Body of pancreas (tissue), 4 donors: ENCODE measurements around the gene CREB3L1. TPM values are rescaled to one million over a fixed set of nuclear protein-coding genes. Genes with fewer than 3 reads are reported as not detected.

ENCODE experiments used
- ATAC-seq: fragments of 150-250 bp; one replicate; pipeline ENCODE4 v1.9.1; 2016
- DNase-seq, 4 donors: peaks; one replicate each; pipeline ENCODE4 v3.0.0-alpha.2; 2019
- H3K27ac ChIP-seq, 4 donors: fragments of 200-600 bp; sonication (generic); 1 replicate in 3 of 4; 2 replicates in 1 of 4; pipeline versions ENCODE4 v1.5.1 to v1.6.1; 2016 to 2019; ENCODE audit warnings: mild to moderate bottlenecking in 1 of 4, mixed read lengths in 1 of 4, moderate library complexity in 1 of 4
- H3K27me3 ChIP-seq, 2 donors: fragments of 200-600 bp; sonication (generic); one replicate each; pipeline ENCODE4 v1.6.0; 2016; ENCODE audit warnings: mild to moderate bottlenecking in 1 of 2
- H3K36me3 ChIP-seq, 2 donors: fragments of 200-600 bp; sonication (generic); replicated peaks in 1 of 2; 2 replicates each; pipeline ENCODE4 v1.5.1; 2016; ENCODE audit warnings: low read depth in 2 of 2; ENCODE audit not compliant: insufficient read depth in 1 of 2
- H3K4me1 ChIP-seq: fragments of 200-600 bp; sonication (generic); one replicate; pipeline ENCODE4 v1.6.0; 2016
- H3K4me3 ChIP-seq, 2 donors: fragments of 200-600 bp; sonication (generic); 1 replicate in 1 of 2; 2 replicates in 1 of 2; pipeline ENCODE4 v1.5.1; 2016 to 2019
- H3K9me3 ChIP-seq, 3 donors: fragments of 200-600 bp; sonication (generic); 1 replicate in 2 of 3; 2 replicates in 1 of 3; pipeline ENCODE4 v1.5.1; 2016
- CTCF ChIP-seq, 7 experiments: fragments of 450-650 bp in 4 of 7; fragments of 200-600 bp in 3 of 7; sonication (generic) in 3 of 7; IDR thresholded peaks; one replicate each; pipeline ENCODE4 v1.5.1; 2016 to 2019; ENCODE audit warnings: antibody characterized with exemption in 7 of 7
- POLR2A ChIP-seq, 3 donors: fragments of 450-650 bp; IDR thresholded peaks; one replicate each; pipeline ENCODE4 v1.6.1; 2016; ENCODE audit warnings: antibody characterized with exemption in 3 of 3, mild to moderate bottlenecking in 2 of 3
- WGBS, 2 donors: methylation state at CpG; one replicate each; pipeline ENCODE4 v1.1.5; 2017; 5-methylcytosine and 5-hydroxymethylcytosine counted together
- intact Hi-C: fragments of 100-400 bp; cut with DNase I; formaldehyde crosslinking; loops from one replicate; pipeline ENCODE4 v1.15.1; 2023
- total RNA-seq, 2 donors: library from RNA; depleted of rRNA; stranded (reverse); fragments of >200 nt; gene quantifications; one replicate each; pipeline ENCODE4 v1.1.0, GENCODE V29; 2016

Gene CREB3L1
- total RNA-seq, 2 donors from 2014 or later, result 20.8 to 22.7 TPM

DNA sequence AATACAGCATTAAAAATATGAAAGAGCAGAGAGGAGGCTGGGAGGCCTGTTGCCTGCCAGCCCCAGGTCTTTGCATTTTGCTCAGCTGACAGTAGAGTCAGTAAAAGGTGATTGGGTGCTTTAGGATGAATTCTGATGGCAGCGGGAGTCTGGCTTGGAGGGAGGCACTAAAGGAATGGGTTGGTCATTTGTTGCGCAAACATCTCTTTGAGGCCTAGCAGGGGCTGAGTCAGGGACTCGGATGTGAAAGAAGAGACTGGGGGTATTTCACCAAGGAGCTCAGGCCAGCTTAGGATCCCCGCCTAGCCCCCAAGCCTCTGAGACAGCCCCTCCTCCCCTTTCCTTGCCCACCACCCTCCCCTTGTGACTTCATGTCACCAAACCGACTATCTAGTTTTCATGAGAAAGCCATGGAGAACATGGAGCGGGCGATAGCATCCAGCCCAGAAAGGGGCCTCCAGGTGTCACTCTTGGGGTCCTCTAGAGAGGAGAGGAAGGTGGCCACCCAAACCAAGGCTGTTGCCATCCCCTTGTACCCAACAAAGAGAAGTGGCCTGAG, 79.5 kb downstream of the CREB3L1 start:
- Histone ChIP-seq H3K27ac (peak overlapping the region; percentile 67 to 69 (median 68)), H3K9me3 (no peaks in the 10 kb centered on the region), H3K36me3 (no peaks in the 10 kb centered on the region), H3K4me1 (peaks cover 55% of the 10 kb centered on the region), H3K4me3 (no peak overlapping the region), H3K27me3 (no peaks in the 10 kb centered on the region)
- DNase-seq (no peak), ATAC-seq (no peak)
- intact Hi-C loops, result no loop called here
- TF ChIP-seq CTCF (IDR thresholded peaks at IDR 0.05) (no peak), POLR2A (IDR thresholded peaks at IDR 0.05) (no peak)
- WGBS, 2 donors, result 59 to 90% methylated on average over 7 of the region's 7 CpGs

- Histone ChIP-seq H3K27ac (peak overlapping the region; percentile 67 to 69 (median 68)), H3K9me3 (no peaks in the 10 kb centered on the region), H3K27me3 (no peaks in the 10 kb centered on the region), H3K4me3 (no peak overlapping the region), H3K36me3 (no peaks in the 10 kb centered on the region), H3K4me1 (peaks cover 55% of the 10 kb centered on the region)
- DNase-seq (peak; percentile 81 to 91 (median 90)), ATAC-seq (peak; percentile 88)
- intact Hi-C loops, result no loop called here
- WGBS, 2 donors, result 22 to 38% methylated on average over 2 to 11 of the region's 11 CpGs
- TF ChIP-seq POLR2A (IDR thresholded peaks at IDR 0.05) (peak; percentile 27 to 61 (median 55)), CTCF (IDR thresholded peaks at IDR 0.05) (peak in 1 of 7 experiments; percentile 9)
Measured at GRCh38 chr11:46357483-46357936, 80.0 kb downstream of the CREB3L1 start.

GRCh38 chr11:46359953-46360352, 82.5 kb downstream of the CREB3L1 start:
- intact Hi-C loops, result no loop called here
- H3K27ac ChIP-seq, result no peak overlapping the region
- H3K9me3 ChIP-seq, result no peaks in the 10 kb centered on the region
- H3K27me3 ChIP-seq, result no peaks in the 10 kb centered on the region
- no peak for ATAC-seq
- H3K4me3 ChIP-seq, result no peak overlapping the region
- no peak for DNase-seq
- peaks cover 60% of the 10 kb centered on the region for H3K4me1 ChIP-seq
- 77 to 78% methylated on average over 1 of the region's 1 CpG for WGBS, 2 donors
- TF ChIP-seq CTCF (IDR thresholded peaks at IDR 0.05), result no peak
- TF ChIP-seq POLR2A (IDR thresholded peaks at IDR 0.05), result no peak
- H3K36me3 ChIP-seq, result no peaks in the 10 kb centered on the region

DNA sequence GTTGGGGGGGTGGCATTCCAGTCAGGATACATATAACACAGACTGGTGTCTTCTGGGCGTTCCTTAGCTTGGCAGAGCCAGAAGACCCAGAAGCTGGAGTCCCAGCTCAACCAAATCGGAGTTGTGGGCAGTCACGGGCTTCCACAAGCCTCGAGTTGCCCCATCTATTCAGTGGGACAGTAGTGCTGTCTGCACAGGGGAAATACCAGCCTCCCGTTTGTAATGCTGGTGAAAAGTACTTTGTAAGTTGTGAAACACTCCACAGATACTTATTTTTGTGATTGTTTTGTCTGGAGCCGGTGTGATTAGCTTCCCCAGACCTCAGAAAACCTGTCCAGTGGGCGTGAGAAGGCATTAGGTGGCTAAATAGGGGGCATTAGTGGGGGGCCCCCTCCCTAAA, 83.4 kb downstream of the CREB3L1 start:
- Histone ChIP-seq H3K27me3 (no peaks in the 10 kb centered on the region), H3K36me3 (no peaks in the 10 kb centered on the region), H3K9me3 (no peaks in the 10 kb centered on the region), H3K4me3 (no peak overlapping the region), H3K27ac (peak overlapping the region in 2 of 4 donors; percentile 58 to 73), H3K4me1 (peaks cover 60% of the 10 kb centered on the region)
- ATAC-seq (no peak), DNase-seq (no peak)
- WGBS, 2 donors, result 48 to 68% methylated on average over 7 of the region's 7 CpGs
- TF ChIP-seq POLR2A (IDR thresholded peaks at IDR 0.05), result no peak
- TF ChIP-seq CTCF (IDR thresholded peaks at IDR 0.05), result no peak
- intact Hi-C loops, result no loop called here
